H9 (cell line): ENCODE data around the gene SLCO3A1. TPM values are rescaled to one million over a fixed set of nuclear protein-coding genes. Genes with fewer than 3 reads are reported as not detected.

Source experiments
- DNase-seq: peaks from one replicate; pipeline ENCODE4 v3.0.0-alpha.2; 2017
- H2AFZ ChIP-seq: one replicate; pipeline ENCODE4 v1.6.1; 2013; ENCODE audit warnings: mild to moderate bottlenecking, low read length, control low read depth, moderate library complexity
- H2AK5ac ChIP-seq: 2 replicates; pipeline ENCODE4 v1.6.1; 2013; ENCODE audit warnings: low read length, control low read depth, mixed read lengths; ENCODE audit not compliant: insufficient read length
- H2BK120ac ChIP-seq: one replicate; pipeline ENCODE4 v1.6.1; 2013; ENCODE audit warnings: low read depth, mild to moderate bottlenecking, low read length, control low read depth, inconsistent platforms; ENCODE audit not compliant: poor library complexity, severe bottlenecking
- H2BK12ac ChIP-seq: 2 replicates; pipeline ENCODE4 v1.6.1; 2013; ENCODE audit warnings: low read length, control low read depth, mixed read lengths, low read depth; ENCODE audit not compliant: insufficient read length
- H2BK15ac ChIP-seq: 2 replicates; pipeline ENCODE4 v1.6.1; 2013; ENCODE audit warnings: low read depth, low read length, control low read depth
- H2BK20ac ChIP-seq: one replicate; pipeline ENCODE4 v1.6.1; 2013; ENCODE audit warnings: low read depth, mild to moderate bottlenecking, low read length, control low read depth, inconsistent platforms; ENCODE audit not compliant: poor library complexity, severe bottlenecking
- H2BK5ac ChIP-seq: 2 replicates; pipeline ENCODE4 v1.6.1; 2013; ENCODE audit warnings: low read length, control low read depth, mixed read lengths; ENCODE audit not compliant: insufficient read length
- H3K14ac ChIP-seq: 2 replicates; pipeline ENCODE4 v1.6.1; 2013; ENCODE audit warnings: low read length, control low read depth; ENCODE audit not compliant: insufficient read depth
- H3K18ac ChIP-seq: 2 replicates; pipeline ENCODE4 v1.6.1; 2013; ENCODE audit warnings: low read depth, mild to moderate bottlenecking, mixed read lengths, low read length, control low read depth; ENCODE audit not compliant: insufficient read length
- H3K23ac ChIP-seq: 2 replicates; pipeline ENCODE4 v1.6.1; 2013; ENCODE audit warnings: low read length, control low read depth, mixed read lengths, low read depth; ENCODE audit not compliant: insufficient read length
- H3K23me2 ChIP-seq: 2 replicates; pipeline ENCODE4 v1.6.1; 2013; ENCODE audit warnings: low read depth, mild to moderate bottlenecking, mixed read lengths, low read length, control low read depth; ENCODE audit not compliant: insufficient read length, poor library complexity, severe bottlenecking
- H3K27ac ChIP-seq: 2 replicates; pipeline ENCODE4 v1.5.1; 2013; ENCODE audit warnings: low read length, control low read depth, mixed read lengths, low read depth; ENCODE audit not compliant: insufficient read length
- H3K27me3 ChIP-seq: 2 replicates; pipeline ENCODE4 v1.6.1; 2013; ENCODE audit warnings: low read length, control low read depth, inconsistent platforms; ENCODE audit not compliant: insufficient read depth
- H3K4ac ChIP-seq: 2 replicates; pipeline ENCODE4 v1.6.1; 2013; ENCODE audit warnings: low read depth, mild to moderate bottlenecking, control low read depth, inconsistent platforms, low read length, moderate library complexity
- H3K4me1 ChIP-seq: 2 replicates; pipeline ENCODE4 v1.6.1; 2013; ENCODE audit warnings: low read length, control low read depth, inconsistent platforms; ENCODE audit not compliant: insufficient read depth
- H3K4me2 ChIP-seq: 2 replicates; pipeline ENCODE4 v1.6.1; 2013; ENCODE audit warnings: low read length, control low read depth, mixed read lengths; ENCODE audit not compliant: insufficient read length, insufficient read depth
- H3K56ac ChIP-seq: 2 replicates; pipeline ENCODE4 v1.6.1; 2013; ENCODE audit warnings: low read depth, mild to moderate bottlenecking, mixed read lengths, low read length, control low read depth; ENCODE audit not compliant: insufficient read length
- H3K79me1 ChIP-seq: 2 replicates; pipeline ENCODE4 v1.6.1; 2013; ENCODE audit warnings: low read depth, mild to moderate bottlenecking, moderate library complexity, low read length, control low read depth, inconsistent platforms; ENCODE audit not compliant: insufficient read depth, poor library complexity, severe bottlenecking
- H3K79me2 ChIP-seq: 2 replicates; pipeline ENCODE4 v1.6.1; 2013; ENCODE audit warnings: low read length, control low read depth, inconsistent platforms; ENCODE audit not compliant: insufficient read depth
- H3K9ac ChIP-seq: 2 replicates; pipeline ENCODE4 v1.6.1; 2013; ENCODE audit warnings: low read length, control low read depth, mixed read lengths; ENCODE audit not compliant: insufficient read length; ENCODE audit errors: extremely low read depth
- H3K9me3 ChIP-seq: one replicate; pipeline ENCODE4 v1.6.1; 2013; ENCODE audit warnings: low read depth, low read length, inconsistent platforms; ENCODE audit not compliant: control insufficient read depth
- H3T11ph ChIP-seq: one replicate; pipeline ENCODE4 v1.6.1; 2013; ENCODE audit warnings: mild to moderate bottlenecking, low read length, control low read depth, inconsistent platforms
- H4K20me1 ChIP-seq: one replicate; pipeline ENCODE4 v1.6.1; 2013; ENCODE audit not compliant: control insufficient read depth, insufficient read length, insufficient read depth
- H4K5ac ChIP-seq: 2 replicates; pipeline ENCODE4 v1.6.1; 2013; ENCODE audit warnings: low read depth, mild to moderate bottlenecking, mixed read lengths, low read length, control low read depth; ENCODE audit not compliant: insufficient read length
- H4K8ac ChIP-seq: replicated peaks from 2 replicates; pipeline ENCODE4 v1.6.1; 2013; ENCODE audit warnings: low read length, control low read depth, mixed read lengths, low read depth; ENCODE audit not compliant: insufficient read length
- H4K91ac ChIP-seq: 2 replicates; pipeline ENCODE4 v1.6.1; 2013; ENCODE audit warnings: low read depth, mild to moderate bottlenecking, moderate library complexity, mixed read lengths, low read length, control low read depth; ENCODE audit not compliant: insufficient read length
- H3K27ac Mint-ChIP-seq, 3 experiments: 2 replicates in 2 of 3; 3 replicates in 1 of 3; pipeline ENCODE4 v1.8.0; 2020 to 2021; ENCODE audit warnings: mixed read lengths in 3 of 3, mild to moderate bottlenecking in 1 of 3, moderate library complexity in 1 of 3
- H3K27me3 Mint-ChIP-seq: 2 replicates; pipeline ENCODE4 v1.8.0; 2021; ENCODE audit warnings: low read depth, mild to moderate bottlenecking, moderate library complexity, mixed read lengths
- H3K36me3 Mint-ChIP-seq, 3 experiments: 2 replicates in 2 of 3; 3 replicates in 1 of 3; pipeline ENCODE4 v1.8.0; 2020 to 2021; ENCODE audit warnings: low read depth in 3 of 3, mixed read lengths in 3 of 3; ENCODE audit not compliant: insufficient read depth in 1 of 3
- H3K4me1 Mint-ChIP-seq, 2 experiments: 2 replicates each; pipeline ENCODE4 v1.8.0; 2020; ENCODE audit warnings: mixed read lengths in 2 of 2
- H3K4me3 Mint-ChIP-seq, 2 experiments: 2 replicates in 1 of 2; 3 replicates in 1 of 2; pipeline ENCODE4 v1.8.0; 2020 to 2021; ENCODE audit warnings: mild to moderate bottlenecking in 2 of 2, mixed read lengths in 2 of 2, moderate library complexity in 1 of 2
- H3K9me3 Mint-ChIP-seq, 2 experiments: 2 replicates in 1 of 2; 3 replicates in 1 of 2; pipeline ENCODE4 v1.8.0; 2020; ENCODE audit warnings: mild to moderate bottlenecking in 2 of 2, mixed read lengths in 2 of 2, moderate library complexity in 1 of 2
- CTCF ChIP-seq: fragments of 200-600 bp; sonication (generic); conservative IDR thresholded peaks from 3 replicates; pipeline ENCODE4 v1.8.0; 2021; ENCODE audit warnings: antibody characterized with exemption, mild to moderate bottlenecking
- WGBS: extraction: QIAGEN DNeasy Blood & Tissue Kit; methylation state at CpG from one replicate; pipeline ENCODE4 v1.1.7; 2013; ENCODE audit warnings: missing lambda C conversion rate, low lambda C conversion rate, mixed read lengths; ENCODE audit not compliant: insufficient read length; ENCODE audit errors: extremely low coverage; 5-methylcytosine and 5-hydroxymethylcytosine counted together
- total RNA-seq: library from RNA; stranded (reverse); gene quantifications from 2 replicates; pipeline ENCODE4 v1.2.1, GENCODE V29; 2021

SLCO3A1 gene
- total RNA-seq, 1 experiment from 2014 or later, result 9.4 TPM

DNA sequence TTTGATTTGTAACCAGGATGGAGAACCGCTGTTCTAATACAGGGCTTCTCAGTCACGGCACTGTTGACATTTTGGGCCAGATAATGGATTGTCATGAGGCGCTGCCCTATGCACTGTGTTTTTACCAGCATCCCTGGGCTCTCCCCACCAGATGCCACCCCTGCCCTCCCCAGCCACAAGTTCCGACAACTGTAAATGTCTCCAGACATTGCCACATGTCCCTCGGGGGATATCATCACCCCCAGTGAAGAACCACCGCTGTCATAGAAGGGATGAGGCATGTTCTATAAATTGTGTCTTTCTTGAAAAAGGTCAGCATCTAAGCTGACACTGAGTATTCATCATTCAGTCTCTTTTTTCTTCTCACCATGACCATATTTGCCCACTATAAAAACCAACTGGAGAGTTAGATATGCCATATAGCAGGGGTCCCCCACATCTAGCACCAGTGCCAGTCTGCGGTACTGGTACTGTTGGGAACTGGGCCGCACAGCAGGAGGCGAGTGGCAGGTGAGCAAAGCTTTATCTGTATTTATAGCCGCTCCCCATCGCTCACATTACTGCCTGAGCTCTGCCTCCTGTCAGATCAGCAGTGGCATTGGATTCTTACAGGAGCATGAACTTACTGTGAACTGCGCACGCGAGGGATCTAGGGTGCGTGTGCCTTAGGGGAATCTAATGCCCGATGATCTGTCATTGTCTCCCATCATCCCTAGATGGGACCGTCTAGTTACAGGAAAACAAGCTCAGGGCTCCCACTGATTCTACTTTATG is 279.7 kb downstream of the SLCO3A1 start:
- Histone ChIP-seq H3K4me2 (no peak overlapping the region), H3K56ac (no peak overlapping the region), H3K4me1 (no peaks in the 10 kb centered on the region; the same call in 1 of the 2 replicates), H3K27me3 (no peaks in the 10 kb centered on the region), H2BK20ac (no peak overlapping the region), H2AFZ (no peak overlapping the region), H3K27ac (no peak overlapping the region), H2BK15ac (no peak overlapping the region), H3K9ac (no peak overlapping the region), H2BK120ac (no peak overlapping the region), H3K9me3 (no peaks in the 10 kb centered on the region), H2BK12ac (no peak overlapping the region), H3K4ac (no peak overlapping the region), H3T11ph (no peak overlapping the region), H3K79me1 (no peaks in the 10 kb centered on the region), H4K91ac (no peak overlapping the region), H2AK5ac (no peak overlapping the region), H3K79me2 (no peaks in the 10 kb centered on the region), H3K23me2 (no peaks in the 10 kb centered on the region), H4K20me1 (no peaks in the 10 kb centered on the region), H4K5ac (no peak overlapping the region), H4K8ac (no peak overlapping the region), H3K18ac (no peak overlapping the region), H3K14ac (no peak overlapping the region; the same call in 1 of the 2 replicates), H3K23ac (no peak overlapping the region), H2BK5ac (no peak overlapping the region)
- Mint-ChIP-seq H3K4me3 (no peak overlapping the region), H3K27ac (no peak overlapping the region; a peak in 1 of 7 replicates), H3K9me3 (no peaks in the 10 kb centered on the region; a peak in 1 of 5 replicates), H3K27me3 (no peaks in the 10 kb centered on the region), H3K4me1 (peaks cover 27 to 33% of the 10 kb centered on the region in 2 experiments), H3K36me3 (peaks cover 0 to 9% (median 2%) of the 10 kb centered on the region in 3 experiments; a peak in 4 of 7 replicates)
- no peak for TF ChIP-seq CTCF
- no CpG with 5 or more reads among the region's 17 CpGs for WGBS
- no peak for DNase-seq
